Stimulated activated CD8-positive, alpha-beta memory T cell treated with anti-CD3 and anti-CD28 coated beads, Interleukin-2, amount 100 ng/mL, for 48 hours (primary cell): ENCODE measurements around the gene PEX10.

Experiments
- DNase-seq, 2 donors: peaks; one replicate each; pipeline ENCODE4 v3.0.0-alpha.2; 2020; ENCODE audit warnings: low read depth in 2 of 2

The PEX10 gene

DNA sequence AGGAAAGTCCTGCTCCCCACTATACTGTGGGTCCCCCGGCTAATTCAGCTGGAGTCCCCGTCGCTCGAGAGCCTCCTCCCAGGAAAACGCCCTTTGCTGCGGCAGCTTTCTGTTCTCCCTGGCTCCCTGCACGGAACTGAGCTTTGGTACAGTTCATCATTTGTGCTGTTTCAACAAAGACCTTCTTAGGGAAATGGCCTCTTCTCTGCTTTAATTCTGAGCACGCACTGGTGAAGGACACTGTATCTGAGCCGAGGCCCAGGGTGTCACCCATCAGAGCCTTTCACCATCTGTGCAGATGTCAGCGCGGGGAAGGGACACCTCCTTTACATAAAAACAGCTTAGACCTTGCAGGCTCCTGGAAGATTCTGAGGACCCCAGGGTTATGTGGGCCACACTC lies 13.5 kb upstream of the PEX10 start:
- DNase-seq: no peak

GRCh38 chr1:2422523-2422922 lies 10.2 kb upstream of the PEX10 start:
- no peak for DNase-seq

GRCh38 chr1:2419416-2419815 lies 7.1 kb upstream of the PEX10 start:
- DNase-seq: no peak

- no peak for DNase-seq
These were observed 6.5 kb upstream of the PEX10 start for GRCh38 chr1:2418791-2419320.

GRCh38 chr1:2417833-2418225 lies 5.5 kb upstream of the PEX10 start:
- no peak for DNase-seq

DNA sequence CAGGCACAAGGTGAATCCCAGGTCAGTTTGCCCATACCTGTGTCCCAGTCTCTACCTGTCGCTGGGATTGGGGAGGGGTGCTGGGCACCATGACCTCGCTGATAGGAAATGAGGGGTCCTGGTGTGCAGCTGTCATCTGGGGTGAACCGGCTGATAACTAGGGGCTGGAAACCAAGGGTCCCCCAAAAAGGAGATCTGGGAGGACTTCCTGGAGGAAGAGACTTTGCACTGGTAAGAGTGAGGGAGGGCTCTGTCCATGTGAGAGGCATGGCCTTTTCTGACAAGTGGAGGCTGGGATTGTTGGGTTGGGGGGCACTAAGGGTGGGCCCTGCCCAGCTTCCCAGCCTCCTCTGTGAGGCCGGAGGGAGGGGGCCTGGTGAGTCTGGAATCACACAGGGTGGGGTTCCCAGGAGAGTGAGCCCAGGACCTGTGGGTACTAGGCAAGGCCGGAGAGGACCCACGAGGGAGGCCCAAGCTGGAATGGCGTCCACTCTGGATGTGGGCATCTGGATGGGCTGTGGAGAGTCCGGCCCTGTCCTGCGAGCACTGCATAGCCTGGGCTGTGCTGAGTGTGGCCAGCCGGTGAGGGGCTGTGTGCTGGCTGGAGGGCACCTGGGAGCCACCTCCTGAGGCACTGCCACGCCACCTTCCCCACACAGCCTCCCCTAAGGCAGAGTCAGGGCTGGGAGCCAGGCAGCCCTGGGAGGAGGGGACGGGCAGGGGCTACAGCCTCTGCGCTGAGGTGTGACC lies 4.9 kb upstream of the PEX10 start:
- DNase-seq: no peak

- peak in 1 of 2 donors; percentile 19 for DNase-seq
These were observed 4.0 kb upstream of the PEX10 start for GRCh38 chr1:2416403-2416802.

DNA sequence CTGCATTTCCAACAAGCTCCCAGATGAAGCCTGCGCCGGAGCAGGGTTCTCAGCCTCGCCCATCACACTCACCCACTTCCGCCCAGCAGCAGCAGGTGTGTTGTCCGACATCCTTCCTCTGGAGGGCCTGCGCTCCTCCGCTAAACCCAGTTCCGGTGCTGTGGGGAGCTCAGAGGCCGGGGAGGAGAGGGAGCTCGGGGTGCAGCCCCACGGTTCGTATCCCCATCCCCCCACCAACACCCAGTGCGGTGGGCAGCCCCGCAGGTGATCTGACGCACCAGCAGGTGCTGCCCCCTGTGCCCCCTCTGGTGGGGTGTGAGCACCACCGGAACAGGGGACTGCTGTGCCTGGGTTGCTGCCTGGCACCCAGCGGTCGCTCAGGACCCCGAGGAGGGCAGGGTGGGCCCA lies 3.4 kb upstream of the PEX10 start:
- no peak for DNase-seq

DNA sequence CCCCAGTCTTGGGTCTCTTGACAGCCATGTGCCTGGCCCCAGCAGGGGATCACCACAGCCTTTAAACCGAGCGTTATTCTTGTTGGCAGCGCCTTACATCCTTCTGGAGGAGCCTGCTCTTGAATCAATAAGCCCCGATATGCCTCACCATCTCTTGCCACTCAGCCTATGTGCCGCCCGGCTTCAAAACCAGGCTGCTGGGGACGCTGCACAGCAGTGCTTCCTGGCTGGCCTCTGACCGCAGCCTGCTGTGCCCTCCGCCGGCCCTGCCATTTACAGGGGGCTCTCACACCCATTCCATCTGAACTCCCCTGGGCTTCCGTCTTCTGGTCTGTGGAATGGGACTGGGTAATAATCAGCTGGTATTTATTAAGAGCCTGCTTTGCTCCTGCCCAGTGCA lies 3.0 kb upstream of the PEX10 start:
- DNase-seq: no peak

DNA sequence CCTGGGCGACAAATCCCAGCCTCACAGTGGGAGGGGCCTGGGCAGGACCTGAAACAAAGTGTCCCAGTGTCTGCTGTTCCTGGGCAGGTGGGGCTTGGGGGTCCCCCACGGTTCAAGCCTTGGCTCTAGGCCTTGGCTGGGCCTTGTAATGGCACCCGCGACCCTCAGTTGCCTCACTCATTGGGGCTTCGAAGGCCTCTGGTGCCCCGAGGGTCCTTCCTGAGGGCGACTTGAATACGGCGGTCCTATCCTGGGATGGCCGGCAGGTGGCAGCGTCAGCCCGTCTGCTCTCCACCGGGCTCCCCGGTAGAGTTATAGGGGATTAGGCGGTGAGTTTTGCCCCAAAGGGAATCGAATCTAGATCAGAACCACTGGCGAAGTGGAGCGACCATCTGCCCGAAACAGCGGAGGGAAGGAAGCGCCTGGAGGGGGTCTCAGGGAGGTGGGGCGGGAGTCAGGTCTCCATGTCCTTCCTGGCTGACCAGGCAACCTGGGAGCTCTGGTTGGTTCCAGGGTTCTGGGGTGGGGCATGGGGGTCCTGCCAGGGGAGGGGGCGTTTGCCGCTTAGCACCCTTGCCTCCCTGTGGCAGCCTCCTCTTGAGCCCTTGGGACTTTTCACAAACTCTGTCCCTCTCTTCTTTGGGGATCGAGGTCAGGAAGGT lies 2.1 kb upstream of the PEX10 start:
- peak; percentile 63 to 77 for DNase-seq

DNA sequence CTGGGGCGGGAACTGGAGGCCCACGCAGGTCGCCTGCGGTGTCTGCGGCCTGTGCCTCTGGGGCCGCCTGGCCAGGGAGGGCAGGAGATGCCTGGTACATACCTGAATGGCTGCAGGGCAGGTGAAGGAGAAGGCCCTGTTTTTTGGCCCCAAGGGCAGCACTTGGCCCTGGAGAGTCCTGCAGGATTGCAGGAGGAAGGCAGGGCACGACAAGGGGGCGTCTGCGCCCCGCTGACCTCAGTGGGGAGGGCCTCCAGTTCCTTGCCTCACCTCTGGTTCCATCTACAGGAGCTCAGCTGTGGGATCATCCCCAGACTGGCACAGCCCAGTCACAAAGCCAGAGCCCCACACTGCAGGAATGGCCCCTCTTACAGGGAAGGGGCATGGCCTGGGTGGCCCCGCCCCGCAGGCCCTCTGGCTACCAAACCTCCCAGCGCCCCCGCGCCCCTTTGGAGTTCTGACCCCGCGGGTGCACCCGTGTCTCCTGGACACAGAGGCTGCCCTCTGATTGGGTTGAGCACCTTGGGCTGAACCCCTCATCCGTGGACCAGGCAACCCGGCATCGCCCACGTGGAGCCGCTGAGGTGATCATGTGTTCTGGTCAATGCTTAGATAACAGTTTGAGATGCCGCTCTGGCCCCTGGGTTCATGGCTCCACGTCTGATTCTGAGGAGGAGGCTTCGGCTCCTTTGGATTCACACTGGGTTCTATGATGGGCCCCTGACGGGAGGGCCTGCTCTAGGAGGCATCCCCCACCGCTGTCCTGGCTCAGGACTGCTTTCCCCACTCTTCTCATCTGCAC lies 1.3 kb upstream of the PEX10 start:
- DNase-seq: no peak

- DNase-seq: no peak
These were observed 570 bp upstream of the PEX10 start for GRCh38 chr1:2412773-2413494.

GRCh38 chr1:2411801-2412394 lies 466 bp downstream of the PEX10 start:
- no peak for DNase-seq

DNA sequence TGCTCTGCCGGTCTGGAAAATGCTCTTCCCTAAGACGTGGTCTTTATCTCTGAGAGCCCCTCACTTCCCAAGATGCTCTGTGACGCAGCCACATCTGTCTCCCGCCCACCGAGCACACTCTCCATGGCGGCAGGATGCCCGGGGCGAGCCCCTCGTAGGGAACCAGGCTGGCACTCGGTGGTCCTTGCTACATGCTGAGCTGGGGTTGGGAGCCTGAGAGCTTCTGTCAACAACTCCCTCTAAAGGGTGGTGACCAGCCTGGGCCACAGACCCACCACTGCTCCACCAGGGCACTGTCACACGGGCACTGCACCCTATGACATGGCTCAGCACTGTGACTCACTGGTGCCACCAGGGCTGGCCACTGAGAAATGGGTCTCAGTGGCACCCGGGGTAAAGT lies 2.6 kb downstream of the PEX10 start:
- no peak for DNase-seq

DNA sequence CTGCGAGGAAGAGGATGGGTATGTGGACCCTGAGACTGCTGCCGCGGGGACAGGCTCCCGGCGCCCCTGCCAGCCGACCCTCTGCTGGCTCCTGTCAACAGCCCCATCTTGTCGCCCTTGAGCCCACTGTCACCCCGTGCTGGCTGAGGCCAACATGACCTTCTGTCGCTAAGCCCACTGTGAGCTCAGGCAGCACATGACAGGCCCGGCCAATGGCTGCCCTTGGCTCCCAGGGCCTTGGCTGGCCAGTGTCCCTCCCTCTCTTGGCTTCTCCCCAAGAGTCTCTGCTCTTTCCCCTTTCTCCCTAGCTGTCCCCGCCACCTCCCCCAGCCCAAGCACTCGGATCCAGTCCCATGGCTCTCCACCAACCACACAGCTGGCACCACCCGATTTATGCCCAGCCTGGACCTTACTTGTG lies 3.5 kb downstream of the PEX10 start:
- DNase-seq: no peak

GRCh38 chr1:2408456-2408855 lies 3.9 kb downstream of the PEX10 start:
- no peak for DNase-seq

GRCh38 chr1:2407991-2408275 lies 4.4 kb downstream of the PEX10 start:
- no peak for DNase-seq

GRCh38 chr1:2407166-2407990 lies 5.0 kb downstream of the PEX10 start:
- no peak for DNase-seq

GRCh38 chr1:2406451-2407041 lies 5.8 kb downstream of the PEX10 start:
- no peak for DNase-seq

DNA sequence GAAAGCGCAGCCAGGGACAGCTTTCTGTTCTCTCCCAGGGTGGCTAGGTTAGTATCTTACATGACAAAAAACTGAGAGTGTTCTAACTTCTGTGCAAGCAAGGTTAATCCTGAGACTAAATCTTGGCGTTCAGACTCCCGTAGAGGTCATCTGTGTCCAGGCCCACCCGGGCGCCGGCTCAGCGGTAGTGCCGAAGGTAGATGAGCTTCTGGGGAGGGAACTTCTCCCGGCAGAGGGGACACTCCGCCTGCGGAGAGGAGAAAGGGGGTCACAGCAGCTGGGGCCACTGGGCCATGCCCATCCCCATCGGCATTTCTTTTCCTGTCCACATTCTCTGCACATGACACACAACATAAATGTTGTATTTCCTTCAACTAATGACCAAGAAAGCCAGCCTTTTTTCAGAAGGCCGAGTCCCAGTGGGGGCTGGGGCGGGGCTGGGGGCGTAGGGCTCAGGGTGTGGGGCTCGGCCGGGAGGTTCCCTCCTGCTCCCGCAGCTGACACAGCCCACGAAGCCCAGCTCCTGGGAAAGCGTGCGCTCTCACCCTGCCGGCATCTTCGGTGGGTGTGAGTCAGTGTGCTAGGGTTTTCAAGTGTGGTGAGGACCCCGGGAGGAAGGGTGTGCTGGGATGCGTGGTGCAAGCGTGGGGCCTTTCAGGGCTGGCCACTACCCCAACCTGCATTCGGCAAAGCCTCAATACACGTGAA lies 6.6 kb downstream of the PEX10 start:
- DNase-seq: no peak
